Left lobe of liver (tissue), 2 donors: ENCODE measurements around the gene TBC1D23. TPM values are rescaled to one million over a fixed set of nuclear protein-coding genes. Genes with fewer than 3 reads are reported as not detected.
"Not testable (repeated sequence)": the region's sequence is repeated elsewhere in the genome, so short reads cannot be mapped to it uniquely, and the experiment has no call there.

Experiments used
- ATAC-seq: fragments of 200-7000 bp; cut with Tn5 transposase; one replicate; pipeline ENCODE4 v1.9.1; 2020; ENCODE audit warnings: mild to moderate bottlenecking, moderate library complexity
- DNase-seq: peaks from one replicate; pipeline ENCODE4 v3.0.0-alpha.2; 2020; ENCODE audit warnings: low spot score
- total RNA-seq: library from RNA; stranded (reverse); gene quantifications from one replicate; pipeline ENCODE4 v1.2.1, GENCODE V29; 2021
- donor health status: DM: no; HTN: no; CAD: no; lungs with moderate emphysema.
- donor health status: DM: no; HTN: yes; CAD: no.

The TBC1D23 gene
- 18.5 TPM for total RNA-seq

DNA sequence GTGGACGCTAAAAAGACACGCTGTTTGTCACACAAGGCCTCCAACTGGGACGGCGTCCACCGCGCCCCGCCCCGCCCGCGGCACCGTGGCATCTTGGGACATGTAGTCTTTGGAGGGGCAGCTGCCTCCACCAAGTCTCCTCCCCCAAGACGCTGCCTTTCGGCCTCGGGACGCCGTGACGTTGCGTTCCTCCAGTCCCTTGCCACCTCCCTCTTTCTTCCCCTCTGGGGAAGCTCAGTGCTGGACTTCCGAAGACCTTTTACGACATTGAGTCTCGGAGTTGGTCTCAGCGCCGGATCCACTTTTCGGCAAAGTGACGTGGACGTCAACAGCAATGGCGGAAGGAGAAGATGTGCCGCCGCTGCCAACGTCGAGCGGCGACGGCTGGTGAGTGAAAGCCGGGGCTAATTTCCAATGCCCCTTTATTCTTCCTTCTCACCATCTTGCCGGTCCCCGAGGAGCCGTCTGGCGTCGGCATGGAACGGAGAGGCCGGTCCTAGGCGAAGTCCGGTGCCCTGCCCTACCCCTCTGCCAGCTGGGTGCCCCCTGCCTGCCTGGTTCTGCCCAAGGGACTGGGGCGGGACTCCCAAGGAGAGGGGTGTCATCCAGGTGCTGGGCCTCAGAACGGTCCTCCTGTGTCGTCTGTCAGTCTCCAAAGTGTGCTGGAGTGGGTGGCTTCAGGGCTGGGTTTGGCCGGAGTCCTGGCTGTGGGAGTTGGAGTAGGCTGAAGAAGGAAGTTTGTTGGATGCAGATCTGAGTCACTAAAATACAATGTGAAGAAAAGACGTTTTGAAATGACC is at the start of gene TBC1D23:
TSS of gene TBC1D23 (plus strand) at position 308 of the 800 bp plus-strand sequence. CDS start at position 335, 27 bp downstream.
- ATAC-seq = peak; percentile 97
- peak; percentile 98 for DNase-seq

GRCh38 chr3:100213891-100214573 is 46.8 kb upstream of the TBC1D23 start:
- ATAC-seq (no peak), DNase-seq (no peak)

DNA sequence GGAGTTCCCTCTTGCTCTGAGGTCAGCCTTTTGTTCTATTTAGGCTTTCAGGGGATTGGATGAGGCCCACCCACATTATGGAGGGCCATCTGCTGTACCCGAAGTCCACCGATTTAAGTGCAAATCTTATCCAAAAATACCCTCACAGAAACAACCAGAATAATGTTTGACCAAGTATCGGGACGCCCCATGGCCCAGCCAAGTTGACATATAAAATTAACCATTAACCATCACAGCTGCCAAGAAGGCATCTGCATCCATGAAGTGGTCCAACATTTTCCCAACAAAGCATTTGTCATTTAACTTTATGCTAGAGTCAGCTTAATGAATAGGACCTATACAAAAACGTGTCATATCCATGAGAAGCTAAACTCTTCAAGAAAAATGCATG is 46.2 kb upstream of the TBC1D23 start:
- no peak for DNase-seq
- no peak for ATAC-seq

DNA sequence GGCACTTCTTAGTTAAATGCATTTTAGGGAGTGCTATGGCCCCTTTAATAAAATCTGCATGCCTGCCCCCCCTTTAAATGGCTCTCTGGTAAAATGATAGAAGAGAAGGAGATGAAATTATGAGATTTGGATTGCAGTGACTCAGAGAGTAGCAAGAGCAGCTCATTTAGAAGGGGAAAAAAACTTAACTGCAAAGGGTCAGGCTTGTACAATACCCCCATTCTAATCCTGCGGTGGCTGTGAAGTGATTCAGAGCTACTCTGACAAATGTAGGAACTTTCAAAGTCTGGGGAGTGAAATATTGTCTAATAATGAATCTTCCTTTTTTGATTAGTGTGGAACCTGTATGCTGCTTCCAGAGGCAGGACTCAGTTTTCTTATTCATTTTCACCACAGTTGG is 44.1 kb upstream of the TBC1D23 start:
- no peak for DNase-seq
- ATAC-seq = no peak

DNA sequence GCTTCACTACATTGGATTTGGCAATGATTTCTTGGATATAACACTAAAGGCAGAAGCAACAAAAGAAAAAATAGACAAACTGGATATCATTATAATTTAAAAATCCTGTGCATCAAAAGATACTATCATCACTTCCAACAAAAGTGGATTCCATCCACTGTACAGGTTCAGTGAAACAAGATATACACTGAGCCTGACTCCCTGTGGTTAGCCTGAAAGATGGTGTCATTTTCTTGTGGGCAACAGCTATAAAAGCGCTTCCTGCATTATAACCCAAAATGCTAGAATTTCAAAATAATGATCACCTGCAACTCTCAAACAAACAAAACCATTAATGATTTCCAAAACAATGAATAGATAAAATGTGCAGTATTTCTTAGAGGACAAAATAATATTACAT is 39.6 kb upstream of the TBC1D23 start:
- ATAC-seq (no peak), DNase-seq (no peak)

DNA sequence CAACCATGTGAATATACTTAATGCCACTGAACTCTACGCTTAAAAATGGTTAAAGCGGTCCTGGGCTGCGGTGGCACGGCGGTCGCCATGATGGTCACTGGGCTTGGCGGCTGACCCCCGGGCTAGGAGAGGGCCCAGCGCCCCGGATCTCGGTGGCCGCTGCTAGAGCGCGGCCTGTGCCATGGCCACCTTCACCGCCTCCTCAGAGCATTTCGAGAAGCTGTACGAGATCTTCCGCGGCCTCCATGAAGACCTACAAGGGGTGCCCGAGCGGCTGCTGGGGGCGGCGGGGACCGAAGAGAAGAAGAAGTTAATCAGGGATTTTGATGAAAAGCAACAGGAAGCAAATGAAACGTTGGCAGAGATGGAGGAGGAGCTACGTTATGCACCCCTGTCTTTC is 35.6 kb upstream of the TBC1D23 start:
- DNase-seq (no peak), ATAC-seq (no peak)

- no peak for DNase-seq
- no peak for ATAC-seq
These were observed 34.9 kb upstream of the TBC1D23 start for GRCh38 chr3:100225883-100226282.

DNA sequence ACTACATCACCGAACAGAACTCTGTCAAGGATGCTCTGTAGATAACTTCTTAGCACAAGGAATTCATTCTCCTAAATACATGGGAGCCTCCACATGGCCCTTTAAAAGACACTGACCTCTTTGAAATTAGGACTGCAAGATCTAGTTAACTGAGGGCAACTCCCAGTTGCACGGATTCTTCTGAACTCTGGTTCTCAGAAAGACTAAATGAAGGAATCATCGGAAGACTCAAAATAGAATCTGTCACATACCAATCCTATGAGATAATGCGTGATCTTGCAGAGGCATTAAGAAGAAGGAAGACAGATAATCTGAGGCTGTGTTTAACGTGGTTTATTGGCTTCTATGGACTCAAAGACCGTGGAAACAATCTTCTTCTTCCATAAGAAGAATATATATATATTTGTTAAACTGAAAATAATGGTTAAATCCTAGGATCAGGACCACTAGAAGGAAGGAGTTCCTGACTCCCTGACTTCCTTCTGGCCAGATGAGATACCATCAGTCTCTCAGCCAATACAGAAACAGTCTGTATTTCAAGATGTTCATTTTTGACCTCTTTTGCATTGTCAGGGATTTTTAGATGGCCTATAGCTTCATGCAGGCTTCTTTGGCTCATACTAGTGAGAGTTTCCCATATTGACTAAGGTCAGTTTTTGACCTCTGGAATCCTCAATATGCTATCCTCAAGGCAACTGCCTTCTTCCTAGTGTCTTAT is 33.9 kb upstream of the TBC1D23 start:
- DNase-seq = no peak
- ATAC-seq = peak; percentile 26

DNA sequence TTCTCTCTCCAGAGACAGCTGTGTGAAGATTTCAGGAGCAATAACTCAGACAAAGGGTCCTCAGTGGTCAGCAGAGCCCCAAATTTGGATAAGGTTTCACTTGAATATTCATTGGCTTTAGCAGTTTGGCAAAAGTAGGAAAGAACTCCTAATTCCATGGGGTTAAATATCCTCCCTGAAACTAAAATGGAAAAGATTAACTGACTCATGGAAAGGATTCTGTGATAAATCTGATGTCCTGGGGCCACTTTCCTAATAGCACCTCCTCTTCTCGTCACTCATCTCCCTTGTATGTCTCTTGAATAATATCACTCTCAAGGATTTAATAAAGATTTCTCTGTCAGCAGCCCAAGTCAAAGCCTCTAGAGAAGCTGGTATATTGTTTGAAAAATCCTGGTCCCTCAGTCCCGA is 33.3 kb upstream of the TBC1D23 start:
- ATAC-seq (no peak), DNase-seq (no peak)

- DNase-seq (no peak), ATAC-seq (no peak)
These were observed 32.5 kb upstream of the TBC1D23 start for GRCh38 chr3:100228247-100228646.

GRCh38 chr3:100229188-100229587 is 31.6 kb upstream of the TBC1D23 start:
- DNase-seq, ATAC-seq: not testable (repeated sequence)

- ATAC-seq (no peak), DNase-seq (no peak)
These were observed 30.1 kb upstream of the TBC1D23 start for GRCh38 chr3:100230710-100231109.

DNA sequence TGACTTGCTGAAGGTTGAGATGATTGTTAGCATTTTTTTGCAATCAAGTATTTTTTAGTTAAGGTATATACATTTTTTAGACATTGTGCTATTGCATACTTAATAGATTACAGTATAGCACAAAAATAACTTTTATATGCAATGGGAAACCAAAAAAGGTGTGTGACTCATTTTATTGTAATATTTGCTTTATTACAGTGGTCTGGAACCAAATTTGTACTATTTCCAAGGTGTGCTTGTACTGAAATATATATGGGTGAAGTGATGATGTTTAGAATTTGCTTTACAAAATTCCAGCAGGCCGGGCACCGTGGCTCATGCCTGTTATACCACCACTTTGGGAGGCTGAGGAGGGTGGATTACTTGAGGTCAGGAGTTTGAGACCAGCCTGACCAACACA is 29.1 kb upstream of the TBC1D23 start:
- no peak for DNase-seq
- ATAC-seq = no peak

GRCh38 chr3:100234364-100234763 is 26.4 kb upstream of the TBC1D23 start:
- DNase-seq (no peak), ATAC-seq (no peak)

DNA sequence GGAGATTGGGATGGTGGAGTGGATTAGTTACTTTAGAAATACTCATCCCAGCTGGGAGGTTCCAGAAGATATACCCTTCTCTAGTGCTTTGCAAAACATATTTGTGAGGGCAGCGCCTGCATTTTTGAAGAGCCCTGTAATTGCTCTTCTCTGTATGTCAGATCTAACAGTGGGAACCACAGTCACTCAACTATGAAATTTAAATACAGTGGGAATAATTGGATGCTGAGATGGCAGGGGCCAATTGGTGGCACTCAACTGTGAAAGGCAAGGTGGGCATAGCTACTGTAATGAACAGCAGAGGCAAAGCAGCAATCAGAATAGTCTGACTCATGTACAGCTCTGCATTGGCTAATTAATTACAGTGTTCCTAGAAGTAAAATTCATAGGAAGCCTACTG is 22.2 kb upstream of the TBC1D23 start:
- DNase-seq (no peak), ATAC-seq (no peak)

- not testable (repeated sequence) for DNase-seq, ATAC-seq
These were observed 18.3 kb upstream of the TBC1D23 start for GRCh38 chr3:100242471-100242870.

- ATAC-seq = no peak
- no peak for DNase-seq
These were observed 16.5 kb upstream of the TBC1D23 start for GRCh38 chr3:100244264-100244663.

DNA sequence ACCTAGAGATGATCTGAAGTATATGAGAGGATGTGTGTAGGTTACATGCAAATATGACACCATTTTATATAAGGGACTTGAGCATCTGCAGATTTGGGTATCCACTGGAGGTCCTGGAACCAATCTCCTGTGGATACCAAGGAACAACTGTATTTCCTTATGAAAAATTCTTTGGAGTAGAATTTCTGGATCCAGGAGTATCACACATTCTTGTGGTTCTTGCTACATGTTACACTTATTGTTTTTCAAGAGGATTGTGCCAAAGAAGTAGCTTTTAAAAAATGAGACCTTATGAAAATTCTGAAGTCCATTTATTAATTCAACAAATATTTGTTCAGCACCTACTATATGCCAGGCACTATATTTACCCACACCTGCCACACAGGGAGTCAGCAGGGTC is 15.7 kb upstream of the TBC1D23 start:
- ATAC-seq (no peak), DNase-seq (no peak)

- ATAC-seq = no peak
- no peak for DNase-seq
These were observed 14.9 kb upstream of the TBC1D23 start for GRCh38 chr3:100245927-100246326.

DNA sequence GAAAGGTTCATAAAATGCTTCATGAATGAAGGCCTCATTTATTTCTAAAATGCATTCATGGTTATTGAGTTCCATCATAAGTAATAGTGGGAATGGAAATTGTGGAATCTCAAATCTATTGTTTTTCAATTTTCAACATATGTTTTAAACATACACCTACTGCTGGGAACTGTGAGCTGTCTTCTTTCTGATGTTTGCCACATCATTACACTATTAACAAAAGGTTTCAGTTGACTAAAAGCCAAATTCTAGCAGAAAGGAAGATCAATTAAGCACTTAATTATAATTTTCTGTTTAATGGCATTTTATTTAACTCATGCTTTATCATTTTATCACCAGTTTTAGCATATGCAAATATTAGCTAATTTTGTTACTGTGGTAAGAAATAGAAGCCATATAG is 13.8 kb upstream of the TBC1D23 start:
- no peak for ATAC-seq

DNA sequence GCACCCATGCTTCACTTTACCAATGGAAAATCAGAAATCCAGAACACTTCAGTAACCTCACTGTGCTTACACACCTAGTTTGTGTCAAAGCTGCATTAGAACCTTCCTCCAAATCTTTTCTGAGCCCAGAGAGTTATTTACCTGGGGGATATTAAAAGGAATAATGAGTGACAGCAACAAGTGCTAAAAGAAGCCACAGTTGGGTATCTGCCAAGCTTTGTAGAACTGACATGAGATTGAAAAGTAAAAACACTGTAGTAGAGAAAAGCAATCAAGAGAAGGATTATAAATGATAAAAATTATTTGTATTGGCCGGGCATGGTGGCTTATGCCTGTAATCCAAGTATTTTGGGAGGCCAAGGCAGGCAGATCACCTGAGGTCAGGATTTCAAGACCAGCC is 8.8 kb upstream of the TBC1D23 start:
- DNase-seq = no peak
- no peak for ATAC-seq

More for the DNA sequence above, 13.8 kb upstream of the TBC1D23 start:
- DNase-seq = no peak
